Kidney epithelial cell (primary cell): ENCODE data around the gene GPSM1. TPM values are rescaled to one million over a fixed set of nuclear protein-coding genes. Genes with fewer than 3 reads are reported as not detected.

ENCODE experiments used
- DNase-seq: peaks from one replicate; pipeline ENCODE4 v3.0.0-alpha.2; 2010; ENCODE audit warnings: low read depth
- H3K27me3 ChIP-seq: 2 replicates; pipeline ENCODE4 v1.6.0; 2011; ENCODE audit warnings: low read length; ENCODE audit not compliant: control insufficient read depth, insufficient read depth
- H3K36me3 ChIP-seq: 2 replicates; pipeline ENCODE4 v1.5.1; 2011; ENCODE audit warnings: low read length; ENCODE audit not compliant: control insufficient read depth, insufficient read depth
- H3K4me3 ChIP-seq: 2 replicates; pipeline ENCODE4 v1.5.1; 2011; ENCODE audit warnings: low read depth, mild to moderate bottlenecking, control low read depth, low read length
- total RNA-seq: library from RNA; depleted of rRNA; stranded (reverse); fragments of >200 nt; gene quantifications from 2 replicates; pipeline ENCODE4 v1.2.3, GENCODE V29; 2015
- TF ChIP-seq, protein P1 (sequence below): IDR thresholded peaks from 2 replicates; pipeline ENCODE4 v1.5.1; 2011; ENCODE audit warnings: mild to moderate bottlenecking, moderate library complexity, low read length, control low read depth, inconsistent platforms; ENCODE audit not compliant: insufficient read depth, poor library complexity, severe bottlenecking

The GPSM1 gene
- total RNA-seq, 1 donor from 2014 or later: 31.8 TPM

DNA sequence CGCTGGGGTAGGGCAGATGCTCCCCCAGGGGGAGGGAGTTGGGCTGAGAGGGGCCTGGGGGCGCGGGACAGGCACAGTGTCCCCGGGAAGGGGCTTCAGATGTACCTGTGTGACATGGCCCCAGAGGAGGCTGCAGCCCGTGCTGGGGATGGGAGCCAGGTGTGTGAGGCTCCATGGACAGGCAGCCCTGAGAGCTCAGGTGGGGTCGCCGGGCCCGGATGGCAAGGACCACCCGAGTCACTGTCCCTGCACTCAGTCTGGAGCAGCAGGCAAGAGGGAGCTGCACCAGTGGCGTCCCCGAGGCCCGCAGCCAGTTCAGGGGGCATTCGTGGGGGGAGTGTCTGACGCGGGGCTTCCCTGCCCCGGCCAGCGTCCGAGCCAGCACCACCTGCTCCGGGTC lies 42.4 kb upstream of the GPSM1 start:
- TF ChIP-seq, protein P1, sequence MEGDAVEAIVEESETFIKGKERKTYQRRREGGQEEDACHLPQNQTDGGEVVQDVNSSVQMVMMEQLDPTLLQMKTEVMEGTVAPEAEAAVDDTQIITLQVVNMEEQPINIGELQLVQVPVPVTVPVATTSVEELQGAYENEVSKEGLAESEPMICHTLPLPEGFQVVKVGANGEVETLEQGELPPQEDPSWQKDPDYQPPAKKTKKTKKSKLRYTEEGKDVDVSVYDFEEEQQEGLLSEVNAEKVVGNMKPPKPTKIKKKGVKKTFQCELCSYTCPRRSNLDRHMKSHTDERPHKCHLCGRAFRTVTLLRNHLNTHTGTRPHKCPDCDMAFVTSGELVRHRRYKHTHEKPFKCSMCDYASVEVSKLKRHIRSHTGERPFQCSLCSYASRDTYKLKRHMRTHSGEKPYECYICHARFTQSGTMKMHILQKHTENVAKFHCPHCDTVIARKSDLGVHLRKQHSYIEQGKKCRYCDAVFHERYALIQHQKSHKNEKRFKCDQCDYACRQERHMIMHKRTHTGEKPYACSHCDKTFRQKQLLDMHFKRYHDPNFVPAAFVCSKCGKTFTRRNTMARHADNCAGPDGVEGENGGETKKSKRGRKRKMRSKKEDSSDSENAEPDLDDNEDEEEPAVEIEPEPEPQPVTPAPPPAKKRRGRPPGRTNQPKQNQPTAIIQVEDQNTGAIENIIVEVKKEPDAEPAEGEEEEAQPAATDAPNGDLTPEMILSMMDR: no peak
- H3K4me3 ChIP-seq: no peak overlapping the region
- no peak for DNase-seq
- no peaks in the 10 kb centered on the region for H3K36me3 ChIP-seq
- peaks cover 9% of the 10 kb centered on the region for H3K27me3 ChIP-seq

DNA sequence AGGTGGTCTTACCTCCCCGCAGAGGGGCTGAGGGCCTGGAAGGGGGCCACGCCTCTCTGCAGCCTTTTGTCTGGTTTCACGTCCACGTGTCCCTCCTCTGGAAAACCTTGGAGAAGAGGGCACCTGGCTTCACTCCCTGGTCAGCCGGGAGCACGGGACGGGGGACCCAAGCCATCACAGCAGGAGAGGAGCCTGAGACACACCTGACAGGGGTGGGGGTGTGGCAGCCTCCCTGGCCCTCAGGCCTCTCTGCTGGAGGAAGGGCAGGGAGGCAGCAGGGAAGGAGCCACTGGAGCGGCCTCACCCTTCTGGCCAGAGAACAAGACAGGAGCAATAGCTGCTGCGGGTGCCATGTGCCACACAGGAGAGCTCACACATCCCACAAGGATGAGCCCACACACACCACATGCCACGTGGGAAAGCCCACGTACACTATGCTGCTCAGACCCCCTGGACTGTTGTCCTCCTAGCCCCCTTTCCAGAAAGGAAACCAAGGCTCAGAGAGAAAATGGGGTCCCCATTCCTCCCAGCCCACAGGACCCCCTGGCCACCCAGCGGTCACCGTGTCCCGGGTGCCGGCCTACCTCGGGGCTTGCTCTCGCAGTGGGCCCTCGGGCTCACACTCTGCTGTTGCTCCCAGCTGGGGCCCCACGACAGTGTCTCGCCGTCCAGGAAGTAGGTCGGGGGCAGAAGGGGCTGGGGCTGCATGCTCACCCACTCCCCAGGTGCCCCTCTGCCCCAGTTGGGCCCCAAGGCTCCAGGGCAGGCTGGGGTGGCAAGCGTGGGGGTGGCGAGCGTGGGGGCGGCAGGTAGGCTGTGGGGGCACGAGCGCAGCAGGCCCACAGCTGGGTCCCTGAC lies 41.6 kb upstream of the GPSM1 start:
- H3K4me3 ChIP-seq: no peak overlapping the region
- peaks cover 9% of the 10 kb centered on the region for H3K27me3 ChIP-seq
- TF ChIP-seq, protein P1: no peak
- DNase-seq: no peak
- H3K36me3 ChIP-seq: no peaks in the 10 kb centered on the region

DNA sequence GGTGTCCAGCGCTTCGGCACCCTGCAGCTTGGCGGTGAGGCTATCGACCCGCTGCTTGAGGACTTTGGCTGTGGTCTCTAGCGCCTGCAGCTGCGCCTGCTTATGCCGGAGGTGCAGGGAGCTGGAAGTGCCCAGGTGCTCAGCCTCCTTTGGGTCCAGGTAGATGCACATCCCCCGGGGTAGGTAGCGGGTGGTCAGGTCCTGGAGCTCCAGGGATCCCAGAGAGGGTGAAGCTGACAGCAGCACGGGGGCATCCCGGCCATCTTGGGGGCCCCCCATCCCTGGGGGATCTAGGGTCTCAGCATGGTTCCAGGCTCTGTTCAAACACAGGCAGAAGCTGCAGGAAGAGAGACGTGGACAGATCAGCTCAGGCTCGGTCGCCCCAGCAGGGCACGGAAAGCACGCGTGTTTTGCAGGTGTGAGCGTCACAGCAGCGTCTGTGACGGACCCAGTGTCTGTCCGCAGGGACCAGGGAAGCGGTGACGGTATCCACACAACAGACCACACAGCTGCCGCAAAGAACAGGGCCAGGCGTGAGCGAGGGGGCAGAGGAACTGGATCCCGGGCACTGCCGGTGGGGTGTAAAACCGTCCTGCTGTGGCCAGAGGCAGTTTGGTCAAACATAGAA lies 40.9 kb upstream of the GPSM1 start:
- TF ChIP-seq, protein P1: no peak
- H3K36me3 ChIP-seq: no peaks in the 10 kb centered on the region
- DNase-seq: no peak
- peaks cover 12% of the 10 kb centered on the region for H3K27me3 ChIP-seq
- no peak overlapping the region for H3K4me3 ChIP-seq

- TF ChIP-seq, protein P1: no peak
- no peak overlapping the region for H3K4me3 ChIP-seq
- no peak for DNase-seq
Measured at GRCh38 chr9:136286987-136287379, 40.4 kb upstream of the GPSM1 start.

DNA sequence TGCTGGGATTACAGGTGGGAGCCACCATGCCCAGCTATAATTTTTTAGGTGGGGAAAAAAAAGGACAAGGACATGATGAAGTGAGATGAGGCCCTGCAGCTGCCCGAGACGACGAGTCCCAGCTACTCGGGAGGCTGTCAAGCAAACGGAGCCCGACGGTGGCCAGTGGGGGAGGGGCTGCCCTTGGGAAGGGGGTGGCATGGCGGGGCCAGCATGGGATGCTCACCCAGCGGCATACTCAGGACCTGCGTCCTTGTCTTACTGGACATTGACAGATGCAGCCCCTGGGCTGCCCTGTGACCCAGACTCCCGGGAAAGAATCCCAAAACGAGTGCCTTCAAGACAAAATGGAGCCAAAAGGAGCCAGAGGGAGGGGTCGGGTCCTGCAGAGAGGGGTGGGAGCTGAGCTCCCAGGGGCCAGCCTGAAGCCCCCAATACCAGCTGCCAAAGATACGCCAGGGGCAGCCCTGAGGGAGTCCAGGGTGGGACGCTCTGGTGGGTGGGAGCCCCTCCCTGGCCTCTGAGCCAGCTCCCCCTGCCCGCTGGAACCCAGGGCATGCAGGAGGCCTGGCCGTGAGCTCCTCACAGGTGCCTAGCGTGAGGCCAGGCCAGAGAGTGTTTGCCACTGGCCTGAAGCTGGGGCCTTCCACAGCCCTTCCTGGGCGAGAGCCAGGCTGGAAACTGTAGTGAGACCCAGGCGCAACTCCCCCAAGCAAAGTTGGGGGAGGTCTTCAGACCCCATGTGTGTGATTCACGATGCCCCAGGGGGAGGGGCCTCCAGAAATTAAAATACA lies 39.2 kb upstream of the GPSM1 start:
- H3K36me3 ChIP-seq: no peaks in the 10 kb centered on the region
- TF ChIP-seq, protein P1: no peak
- no peak for DNase-seq
- no peak overlapping the region for H3K4me3 ChIP-seq
- peaks cover 20% of the 10 kb centered on the region for H3K27me3 ChIP-seq

More at GRCh38 chr9:136286987-136287379, 40.4 kb upstream of the GPSM1 start:
- H3K36me3 ChIP-seq: no peaks in the 10 kb centered on the region
- peaks cover 16% of the 10 kb centered on the region for H3K27me3 ChIP-seq
